HepG2 (cell line): ENCODE data around the gene PLCXD3. TPM values are rescaled to one million over a fixed set of nuclear protein-coding genes. Genes with fewer than 3 reads are reported as not detected.

Experiments
- ATAC-seq: fragments of 200-7000 bp; cut with Tn5 transposase; 3 replicates; pipeline ENCODE4 v1.9.1; 2020; ENCODE audit warnings: mild to moderate bottlenecking, moderate library complexity
- BruUV-seq: library from RNA; stranded (reverse); fragments of 400-500 nt; replicated peaks from 2 replicates; lab custom pipeline; 2021; lab: Mats Ljungman, UMichigan
- CTCF ChIA-PET: fragments of 300-600 bp; formaldehyde crosslinking; extraction: SDS; loops from one replicate; lab custom pipeline; 2021; ENCODE audit warnings: low total read pairs, inconsistent platforms, low intra/inter-chr PET ratio; lab: Yijun Ruan, JAX
- POLR2A ChIA-PET: fragments of 350-600 bp; sonication (Branson Sonifier 250); formaldehyde crosslinking; loops from one replicate; lab custom pipeline; 2020; ENCODE audit warnings: antibody characterized with exemption, inconsistent platforms; lab: Yijun Ruan, JAX
- DNase-seq: peaks from one replicate; pipeline ENCODE4 v3.0.0-alpha.2; 2015; ENCODE audit warnings: low spot score
- FAIRE-seq: peaks from 3 replicates; lab custom pipeline; 2011; peaks lifted over from hg19 to GRCh38; lab: Jason Lieb, UNC
- H2AFZ ChIP-seq: one replicate; pipeline ENCODE4 v1.6.1; 2011; ENCODE audit warnings: low read length, inconsistent platforms
- H3K27ac ChIP-seq: fragments of 300-600 bp; 3 replicates; pipeline ENCODE4 v1.8.0; 2011; ENCODE audit warnings: mixed run types, mild to moderate bottlenecking, mixed read lengths, low read length, inconsistent platforms; ENCODE audit not compliant: insufficient read depth; ENCODE audit errors: extremely low read length
- H3K27me3 ChIP-seq, 2 experiments: fragments of 200-600 bp in 1 of 2; 2 replicates in 1 of 2; 3 replicates in 1 of 2; pipeline versions ENCODE4 v1.6.0 to v1.8.0; 2011; ENCODE audit warnings: low read length in 2 of 2, mild to moderate bottlenecking in 2 of 2, moderate library complexity in 2 of 2, inconsistent platforms in 1 of 2; ENCODE audit not compliant: insufficient read depth in 2 of 2, control insufficient read depth in 1 of 2
- H3K36me3 ChIP-seq, 2 experiments: fragments of 200-600 bp in 1 of 2; replicated peaks in 1 of 2; 2 replicates in 1 of 2; 3 replicates in 1 of 2; pipeline versions ENCODE4 v1.5.1 to v1.8.0; 2011; ENCODE audit warnings: low read length in 2 of 2, inconsistent platforms in 1 of 2; ENCODE audit not compliant: insufficient read depth in 2 of 2, control insufficient read depth in 1 of 2
- H3K4me1 ChIP-seq: 2 replicates; pipeline ENCODE4 v1.5.1; 2012; ENCODE audit warnings: low read length, inconsistent platforms; ENCODE audit not compliant: insufficient read depth
- H3K4me2 ChIP-seq: 2 replicates; pipeline ENCODE4 v1.6.0; 2011; ENCODE audit warnings: low read depth, low read length, inconsistent platforms
- H3K4me3 ChIP-seq, 3 experiments: fragments of 200-600 bp in 1 of 3; sonication (generic), shearing (Covaris generic) in 1 of 3; replicated peaks in 1 of 3; 2 replicates each; pipeline ENCODE4 v1.5.1; 2011 to 2016; ENCODE audit warnings: low read length in 3 of 3, inconsistent platforms in 2 of 3, low read depth in 2 of 3, mild to moderate bottlenecking in 2 of 3, control low read depth in 1 of 3, mixed read lengths in 1 of 3; ENCODE audit not compliant: insufficient read depth in 1 of 3
- H3K79me2 ChIP-seq: one replicate; pipeline ENCODE4 v1.6.1; 2011; ENCODE audit warnings: low read length, inconsistent platforms; ENCODE audit not compliant: insufficient read depth
- H3K9ac ChIP-seq: 2 replicates; pipeline ENCODE4 v1.6.0; 2011; ENCODE audit warnings: mild to moderate bottlenecking, low read depth, low read length, inconsistent platforms; ENCODE audit not compliant: insufficient read depth
- H3K9me3 ChIP-seq: 2 replicates; pipeline ENCODE4 v1.5.1; 2012; ENCODE audit warnings: mild to moderate bottlenecking, low read length
- H4K20me1 ChIP-seq: 2 replicates; pipeline ENCODE4 v1.6.0; 2011; ENCODE audit warnings: inconsistent platforms, mild to moderate bottlenecking, low read length, moderate library complexity; ENCODE audit not compliant: insufficient read depth
- AGO2 ChIP-seq: fragments of 200-400 bp; formaldehyde crosslinking; optimal IDR thresholded peaks from 2 replicates; pipeline ENCODE3; 2017; ENCODE audit warnings: mild to moderate bottlenecking, low read depth, low read length, moderate library complexity
- CENPT ChIP-seq: sonication (generic); formaldehyde crosslinking; IDR thresholded peaks from 2 replicates; pipeline ENCODE4 v1.8.0; 2022; ENCODE audit warnings: low read depth, mild to moderate bottlenecking, moderate library complexity, missing genetic modification reagents
- CHCHD3 ChIP-seq: sonication (generic); formaldehyde crosslinking; IDR thresholded peaks from 2 replicates; pipeline ENCODE4 v1.8.0; 2022; ENCODE audit warnings: mild to moderate bottlenecking, missing genetic modification reagents, moderate library complexity
- FOXJ3 ChIP-seq: sonication (generic); formaldehyde crosslinking; IDR thresholded peaks from 2 replicates; pipeline ENCODE4 v1.4.0; 2020; ENCODE audit warnings: missing genetic modification reagents, mild to moderate bottlenecking, borderline replicate concordance
- HNF4G ChIP-seq, 2 experiments: sonication (generic) in 1 of 2; formaldehyde crosslinking in 1 of 2; IDR thresholded peaks; 2 replicates each; pipeline versions ENCODE4 v1.4.0 to v1.6.1; 2011 to 2020; ENCODE audit warnings: borderline replicate concordance in 2 of 2, low read depth in 2 of 2, mild to moderate bottlenecking in 2 of 2, low read length in 1 of 2, missing genetic modification reagents in 1 of 2, moderate library complexity in 1 of 2
- NBN ChIP-seq: fragments of 450-650 bp; conservative IDR thresholded peaks from 2 replicates; pipeline ENCODE4 v1.6.1; 2017
- PHF8 ChIP-seq: sonication (generic); formaldehyde crosslinking; IDR thresholded peaks from 2 replicates; pipeline ENCODE4 v1.5.0; 2020; ENCODE audit warnings: missing genetic modification reagents
- RAD21 ChIP-seq: fragments of 450-650 bp; formaldehyde crosslinking; IDR thresholded peaks from 2 replicates; pipeline ENCODE4 v1.5.0; 2020; ENCODE audit warnings: mild to moderate bottlenecking
- SMAD3 ChIP-seq: sonication (generic); formaldehyde crosslinking; IDR thresholded peaks from 2 replicates; pipeline ENCODE4 v1.4.0; 2020; ENCODE audit warnings: missing genetic modification reagents
- SMC3 ChIP-seq: IDR thresholded peaks from 2 replicates; pipeline ENCODE4 v1.6.1; 2011; ENCODE audit warnings: low read length, improper control_type of control experiment
- ZNF337 ChIP-seq: sonication (generic); formaldehyde crosslinking; IDR thresholded peaks from 2 replicates; pipeline ENCODE4 v1.5.1; 2020; ENCODE audit warnings: missing genetic modification reagents, low read depth, mild to moderate bottlenecking, borderline replicate concordance
- ZNF614 ChIP-seq: IDR thresholded peaks from 2 replicates; pipeline ENCODE4 v1.6.1; 2018; ENCODE audit warnings: missing biosample characterization, missing genetic modification reagents, inconsistent platforms, borderline replicate concordance
- ZNF75D ChIP-seq: sonication (generic); formaldehyde crosslinking; IDR thresholded peaks from 2 replicates; pipeline ENCODE4 v1.8.1; 2023; ENCODE audit warnings: missing genetic modification reagents, mild to moderate bottlenecking, borderline replicate concordance
- WGBS: methylation state at CpG from one replicate; pipeline ENCODE4 v1.1.6; 2017; ENCODE audit warnings: low lambda C conversion rate; 5-methylcytosine and 5-hydroxymethylcytosine counted together
- in situ Hi-C: cut with HindIII; loops from 2 replicates; pipeline ENCODE4 v1.10.0; 2017; ENCODE audit warnings: low pct_unique_long_range_greater_than_20kb; ENCODE audit not compliant: extremely low pct_ligation_motif_present
- intact Hi-C: fragments of 100-400 bp; cut with micrococcal nuclease; formaldehyde crosslinking; loops from one replicate; pipeline ENCODE4 v1.10.0; 2022; ENCODE audit not compliant: unreplicated experiment
- polyA plus RNA-seq, 8 experiments: library from polyadenylated mRNA; depleted of rRNA in 3 of 8; stranded (reverse) in 7 of 8; unstranded in 1 of 8; fragments of >200 nt; fragmentation: Illumina TruSeq in 4 of 8; extraction: Trizol in 4 of 8; gene quantifications; 2 replicates each; pipeline versions ENCODE4 v1.2.1 to v1.2.3, GENCODE V29; 2011 to 2016; ENCODE audit warnings: low read depth in 4 of 8, missing spikeins in 1 of 8, mixed read lengths in 1 of 8; ENCODE audit not compliant: insufficient read depth in 1 of 8
- total RNA-seq, 5 experiments: library from RNA; depleted of rRNA; stranded (reverse); fragments of >200 nt; fragmentation: Illumina TruSeq; extraction: Trizol; gene quantifications; 2 replicates each; pipeline ENCODE4 v1.2.3, GENCODE V29; 2016; ENCODE audit warnings: low read depth in 1 of 5
- TF ChIP-seq, protein P1 (sequence below): sonication (generic); formaldehyde crosslinking; IDR thresholded peaks from 2 replicates; pipeline ENCODE4 v1.4.0; 2020; ENCODE audit warnings: missing genetic modification reagents
- TF ChIP-seq, protein P2 (sequence below): sonication (generic); formaldehyde crosslinking; IDR thresholded peaks from 2 replicates; pipeline ENCODE4 v1.5.0; 2020; ENCODE audit warnings: mild to moderate bottlenecking, missing genetic modification reagents, moderate library complexity

The PLCXD3 gene
- total and polyA plus RNA-seq, 2 of the 13 experiments (the other 11 are each of a cell fraction or from before 2014, with no cell fraction given) = not detected

DNA sequence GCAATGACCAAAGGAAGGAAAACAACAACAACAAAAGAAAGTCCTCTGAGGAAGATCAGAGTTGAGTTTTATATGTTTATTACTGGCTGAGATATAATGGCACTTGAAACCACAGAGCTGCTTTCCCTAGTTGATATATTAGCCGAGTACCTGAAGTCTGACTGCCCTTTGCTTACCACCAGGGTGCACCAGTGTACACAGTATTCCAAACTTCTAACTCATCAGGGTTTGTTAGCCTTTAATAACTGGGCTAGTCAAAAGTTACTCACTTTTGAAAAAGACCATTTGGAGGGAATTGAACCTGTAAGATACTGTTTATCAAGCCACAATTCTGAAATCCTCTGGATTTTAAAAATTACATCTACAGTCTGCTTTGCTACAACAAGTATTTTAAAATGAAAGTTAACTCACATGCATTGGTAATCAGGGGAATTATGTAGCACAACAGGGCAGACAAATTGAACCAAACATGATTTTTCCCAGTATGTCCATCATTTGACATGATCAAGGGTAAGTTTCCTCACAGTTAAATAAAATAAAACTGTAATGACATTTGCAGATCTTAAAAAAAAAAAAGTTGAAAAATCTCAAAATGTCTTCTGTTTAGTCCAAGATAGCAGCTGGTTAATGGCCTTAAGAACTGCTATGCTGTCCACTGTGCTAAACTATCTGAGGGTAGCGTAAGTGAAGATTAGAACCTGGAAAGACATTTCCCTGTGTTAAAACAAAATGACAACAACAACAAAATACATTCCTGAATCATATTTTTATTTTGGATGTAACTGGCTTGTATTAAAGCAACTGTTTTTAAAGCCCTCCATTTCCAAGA is 239.8 kb downstream of the PLCXD3 start:
- FAIRE-seq = peak; percentile 79
- CTCF ChIA-PET = interaction anchor here (1.3 to 1.8 kb wide), 3 partner anchors 366 to 573 kb away, joined by 4 to 14 read pairs (median 7); no protein-coding TSS in a partner anchor
- TF ChIP-seq AGO2 = no peak
- no peak for TF ChIP-seq SMAD3 (CRISPR knock-in tag)
- peak; percentile 57; the same call in 1 of the 2 replicates for TF ChIP-seq RAD21 (CRISPR knock-in tag)
- no peak for TF ChIP-seq ZNF614 (CRISPR knock-in tag)
- no peak for TF ChIP-seq HNF4G (IDR thresholded peaks at IDR 0.05; ENCODE audit: borderline replicate concordance, low read depth, low read length)
- no peak for TF ChIP-seq HNF4G (CRISPR knock-in tag; IDR thresholded peaks at IDR 0.05; ENCODE audit: borderline replicate concordance, low read depth)
- TF ChIP-seq, protein P1, sequence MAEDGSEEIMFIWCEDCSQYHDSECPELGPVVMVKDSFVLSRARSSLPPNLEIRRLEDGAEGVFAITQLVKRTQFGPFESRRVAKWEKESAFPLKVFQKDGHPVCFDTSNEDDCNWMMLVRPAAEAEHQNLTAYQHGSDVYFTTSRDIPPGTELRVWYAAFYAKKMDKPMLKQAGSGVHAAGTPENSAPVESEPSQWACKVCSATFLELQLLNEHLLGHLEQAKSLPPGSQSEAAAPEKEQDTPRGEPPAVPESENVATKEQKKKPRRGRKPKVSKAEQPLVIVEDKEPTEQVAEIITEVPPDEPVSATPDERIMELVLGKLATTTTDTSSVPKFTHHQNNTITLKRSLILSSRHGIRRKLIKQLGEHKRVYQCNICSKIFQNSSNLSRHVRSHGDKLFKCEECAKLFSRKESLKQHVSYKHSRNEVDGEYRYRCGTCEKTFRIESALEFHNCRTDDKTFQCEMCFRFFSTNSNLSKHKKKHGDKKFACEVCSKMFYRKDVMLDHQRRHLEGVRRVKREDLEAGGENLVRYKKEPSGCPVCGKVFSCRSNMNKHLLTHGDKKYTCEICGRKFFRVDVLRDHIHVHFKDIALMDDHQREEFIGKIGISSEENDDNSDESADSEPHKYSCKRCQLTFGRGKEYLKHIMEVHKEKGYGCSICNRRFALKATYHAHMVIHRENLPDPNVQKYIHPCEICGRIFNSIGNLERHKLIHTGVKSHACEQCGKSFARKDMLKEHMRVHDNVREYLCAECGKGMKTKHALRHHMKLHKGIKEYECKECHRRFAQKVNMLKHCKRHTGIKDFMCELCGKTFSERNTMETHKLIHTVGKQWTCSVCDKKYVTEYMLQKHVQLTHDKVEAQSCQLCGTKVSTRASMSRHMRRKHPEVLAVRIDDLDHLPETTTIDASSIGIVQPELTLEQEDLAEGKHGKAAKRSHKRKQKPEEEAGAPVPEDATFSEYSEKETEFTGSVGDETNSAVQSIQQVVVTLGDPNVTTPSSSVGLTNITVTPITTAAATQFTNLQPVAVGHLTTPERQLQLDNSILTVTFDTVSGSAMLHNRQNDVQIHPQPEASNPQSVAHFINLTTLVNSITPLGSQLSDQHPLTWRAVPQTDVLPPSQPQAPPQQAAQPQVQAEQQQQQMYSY (CRISPR knock-in tag) = no peak
- no peak for TF ChIP-seq ZNF337
- no peak for TF ChIP-seq PHF8 (CRISPR knock-in tag)
- no peak for TF ChIP-seq NBN
- no peak for TF ChIP-seq CHCHD3
- TF ChIP-seq SMC3 = peak; percentile 83
- no peak for TF ChIP-seq ZNF75D (CRISPR knock-in tag)
- TF ChIP-seq, protein P2, sequence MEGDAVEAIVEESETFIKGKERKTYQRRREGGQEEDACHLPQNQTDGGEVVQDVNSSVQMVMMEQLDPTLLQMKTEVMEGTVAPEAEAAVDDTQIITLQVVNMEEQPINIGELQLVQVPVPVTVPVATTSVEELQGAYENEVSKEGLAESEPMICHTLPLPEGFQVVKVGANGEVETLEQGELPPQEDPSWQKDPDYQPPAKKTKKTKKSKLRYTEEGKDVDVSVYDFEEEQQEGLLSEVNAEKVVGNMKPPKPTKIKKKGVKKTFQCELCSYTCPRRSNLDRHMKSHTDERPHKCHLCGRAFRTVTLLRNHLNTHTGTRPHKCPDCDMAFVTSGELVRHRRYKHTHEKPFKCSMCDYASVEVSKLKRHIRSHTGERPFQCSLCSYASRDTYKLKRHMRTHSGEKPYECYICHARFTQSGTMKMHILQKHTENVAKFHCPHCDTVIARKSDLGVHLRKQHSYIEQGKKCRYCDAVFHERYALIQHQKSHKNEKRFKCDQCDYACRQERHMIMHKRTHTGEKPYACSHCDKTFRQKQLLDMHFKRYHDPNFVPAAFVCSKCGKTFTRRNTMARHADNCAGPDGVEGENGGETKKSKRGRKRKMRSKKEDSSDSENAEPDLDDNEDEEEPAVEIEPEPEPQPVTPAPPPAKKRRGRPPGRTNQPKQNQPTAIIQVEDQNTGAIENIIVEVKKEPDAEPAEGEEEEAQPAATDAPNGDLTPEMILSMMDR (CRISPR knock-in tag) = peak; percentile 76
- TF ChIP-seq FOXJ3 (CRISPR knock-in tag) = no peak
- TF ChIP-seq CENPT = no peak

More for the DNA sequence above, 239.8 kb downstream of the PLCXD3 start:
- Histone ChIP-seq H3K36me3 (no peaks in the 10 kb centered on the region), H3K9me3 (no peaks in the 10 kb centered on the region), H3K4me1 (no peaks in the 10 kb centered on the region), H3K4me3 (no peak overlapping the region), H4K20me1 (no peaks in the 10 kb centered on the region), H3K27ac (no peak overlapping the region), H3K4me2 (no peak overlapping the region), H3K9ac (no peak overlapping the region), H3K79me2 (no peaks in the 10 kb centered on the region), H3K27me3 (no peaks in the 10 kb centered on the region; a peak in 1 of 5 replicates), H2AFZ (no peak overlapping the region)
- ATAC-seq (peak; percentile 95), DNase-seq (peak; percentile 43)
- WGBS = 3% methylated on average over 2 of the region's 2 CpGs
- intact Hi-C loops (loop anchor here (1.0 kb wide), 4 partner anchors 250 to 573 kb away; no protein-coding TSS in a partner anchor), in situ Hi-C loops (loop anchor here (10.0 to 25.0 kb wide), 2 partner anchors 364 to 567 kb away; no protein-coding TSS in a partner anchor)
- POLR2A ChIA-PET = no interaction called here
- no TSS peak for BruUV-seq
